SU-DHL-6 (cell line): ENCODE measurements around the gene TCTN2.

ENCODE experiments used
- H2AFZ ChIP-seq: fragments of 200-600 bp; sonication (generic); 2 replicates; pipeline ENCODE4 v1.6.1; 2014; ENCODE audit warnings: low read depth, mild to moderate bottlenecking, moderate library complexity, mixed read lengths, antibody characterized with exemption, low read length; ENCODE audit not compliant: severe bottlenecking
- H3F3A ChIP-seq: fragments of 200-600 bp; shearing (Covaris generic); 2 replicates; pipeline ENCODE4 v1.6.0; 2016; ENCODE audit warnings: antibody characterized with exemption, mild to moderate bottlenecking; ENCODE audit not compliant: insufficient read depth
- H3K27ac ChIP-seq: fragments of 200-600 bp; sonication (generic); 2 replicates; pipeline ENCODE4 v1.5.1; 2016; ENCODE audit warnings: low read depth, mild to moderate bottlenecking, low read length, moderate library complexity, mixed read lengths
- H3K27me3 ChIP-seq: fragments of 200-600 bp; sonication (generic), shearing (Covaris generic); 2 replicates; pipeline ENCODE4 v1.6.0; 2014; ENCODE audit warnings: mild to moderate bottlenecking, low read length
- H3K36me3 ChIP-seq: fragments of 200-600 bp; sonication (generic); 2 replicates; pipeline ENCODE4 v1.6.1; 2014; ENCODE audit warnings: mild to moderate bottlenecking, low read length, mixed read lengths
- H3K4me2 ChIP-seq: fragments of 300-600, 200-600 bp; shearing (Covaris generic), sonication (generic); 2 replicates; pipeline ENCODE4 v1.6.0; 2014; ENCODE audit warnings: low read length, low read depth, mild to moderate bottlenecking; ENCODE audit not compliant: poor library complexity, severe bottlenecking
- H3K4me3 ChIP-seq: fragments of 200-600 bp; sonication (generic); 2 replicates; pipeline ENCODE4 v1.5.1; 2014; ENCODE audit warnings: antibody characterized with exemption, low read length, mild to moderate bottlenecking, mixed read lengths; ENCODE audit not compliant: insufficient read depth, poor library complexity, severe bottlenecking
- H3K79me2 ChIP-seq: fragments of 200-600 bp; sonication (generic); 2 replicates; pipeline ENCODE4 v1.6.1; 2014; ENCODE audit warnings: mild to moderate bottlenecking, low read length, moderate library complexity; ENCODE audit not compliant: insufficient read depth
- H3K9ac ChIP-seq: fragments of 200-600 bp; sonication (generic); 2 replicates; pipeline ENCODE4 v1.7.0; 2014; ENCODE audit warnings: mild to moderate bottlenecking, low read length
- H3K9me2 ChIP-seq: fragments of 200-600 bp; sonication (generic); replicated peaks from 2 replicates; pipeline ENCODE4 v1.6.1; 2014; ENCODE audit warnings: low read length; ENCODE audit not compliant: insufficient read depth
- H3K9me3 ChIP-seq: fragments of 200-600 bp; sonication (generic); 2 replicates; pipeline ENCODE4 v1.6.1; 2014; ENCODE audit warnings: low read length, mixed read lengths; ENCODE audit not compliant: insufficient read depth
- H4K20me1 ChIP-seq: fragments of 200-600 bp; sonication (generic); 2 replicates; pipeline ENCODE4 v1.6.1; 2014; ENCODE audit warnings: low read depth, mild to moderate bottlenecking, antibody characterized with exemption, low read length, moderate library complexity, mixed read lengths
- CTCF ChIP-seq: fragments of 200-600 bp; sonication (generic); IDR thresholded peaks from one replicate; pipeline ENCODE4 v1.5.1; 2017; ENCODE audit warnings: antibody characterized with exemption, mild to moderate bottlenecking, low read length, moderate library complexity; ENCODE audit not compliant: insufficient read depth, poor library complexity, severe bottlenecking
- EZH2phosphoT487 ChIP-seq: fragments of 200-600 bp; sonication (generic), shearing (Covaris generic); conservative IDR thresholded peaks from 2 replicates; pipeline ENCODE4 v1.6.1; 2018; ENCODE audit warnings: mild to moderate bottlenecking, antibody characterized with exemption, low read length, moderate library complexity, mixed read lengths

The TCTN2 gene

GRCh38 chr12:123748661-123749060, 77.7 kb downstream of the TCTN2 start:
- H3K4me2 ChIP-seq = no peak overlapping the region
- H3K36me3 ChIP-seq = peaks cover 5% of the 10 kb centered on the region

GRCh38 chr12:123749355-123749754, 78.4 kb downstream of the TCTN2 start:
- Histone ChIP-seq H3K4me3 (no peak overlapping the region), H2AFZ (no peak overlapping the region), H3K27me3 (no peaks in the 10 kb centered on the region), H3F3A (no peaks in the 10 kb centered on the region), H3K36me3 (peaks cover 5% of the 10 kb centered on the region), H3K27ac (no peak overlapping the region), H3K4me2 (no peak overlapping the region), H4K20me1 (no peaks in the 10 kb centered on the region), H3K9me3 (no peaks in the 10 kb centered on the region), H3K9ac (no peak overlapping the region), H3K9me2 (no peaks in the 10 kb centered on the region), H3K79me2 (no peaks in the 10 kb centered on the region)
- TF ChIP-seq CTCF (no peak), EZH2phosphoT487 (no peak)

More at GRCh38 chr12:123748661-123749060, 77.7 kb downstream of the TCTN2 start:
- Histone ChIP-seq H3F3A (no peaks in the 10 kb centered on the region), H3K27me3 (no peaks in the 10 kb centered on the region), H3K27ac (no peak overlapping the region), H4K20me1 (no peaks in the 10 kb centered on the region), H2AFZ (no peak overlapping the region), H3K4me3 (no peak overlapping the region), H3K9ac (no peak overlapping the region), H3K9me3 (no peaks in the 10 kb centered on the region), H3K9me2 (no peaks in the 10 kb centered on the region), H3K79me2 (no peaks in the 10 kb centered on the region)
- no peak for TF ChIP-seq EZH2phosphoT487
- TF ChIP-seq CTCF = no peak

- no peaks in the 10 kb centered on the region for H3K9me2 ChIP-seq
- H3K9me3 ChIP-seq = no peaks in the 10 kb centered on the region
- H3K79me2 ChIP-seq = no peaks in the 10 kb centered on the region
- H3K4me3 ChIP-seq = no peak overlapping the region
- no peak overlapping the region for H3K4me2 ChIP-seq
- H3K9ac ChIP-seq = no peak overlapping the region
- TF ChIP-seq CTCF (no peak), EZH2phosphoT487 (no peak)
- H4K20me1 ChIP-seq = no peaks in the 10 kb centered on the region
- peaks cover 5% of the 10 kb centered on the region for H3K36me3 ChIP-seq
- no peak overlapping the region for H2AFZ ChIP-seq
- no peaks in the 10 kb centered on the region for H3K27me3 ChIP-seq
- no peaks in the 10 kb centered on the region for H3F3A ChIP-seq
- H3K27ac ChIP-seq = no peak overlapping the region
Measured at GRCh38 chr12:123750159-123750656, 79.3 kb downstream of the TCTN2 start.
